ENCODE measurements around the gene NAA80. TPM values are rescaled to one million over a fixed set of nuclear protein-coding genes. Genes with fewer than 3 reads are reported as not detected.

The NAA80 gene
- total RNA-seq, 1 donor from 2014 or later: 10.1 TPM

DNA sequence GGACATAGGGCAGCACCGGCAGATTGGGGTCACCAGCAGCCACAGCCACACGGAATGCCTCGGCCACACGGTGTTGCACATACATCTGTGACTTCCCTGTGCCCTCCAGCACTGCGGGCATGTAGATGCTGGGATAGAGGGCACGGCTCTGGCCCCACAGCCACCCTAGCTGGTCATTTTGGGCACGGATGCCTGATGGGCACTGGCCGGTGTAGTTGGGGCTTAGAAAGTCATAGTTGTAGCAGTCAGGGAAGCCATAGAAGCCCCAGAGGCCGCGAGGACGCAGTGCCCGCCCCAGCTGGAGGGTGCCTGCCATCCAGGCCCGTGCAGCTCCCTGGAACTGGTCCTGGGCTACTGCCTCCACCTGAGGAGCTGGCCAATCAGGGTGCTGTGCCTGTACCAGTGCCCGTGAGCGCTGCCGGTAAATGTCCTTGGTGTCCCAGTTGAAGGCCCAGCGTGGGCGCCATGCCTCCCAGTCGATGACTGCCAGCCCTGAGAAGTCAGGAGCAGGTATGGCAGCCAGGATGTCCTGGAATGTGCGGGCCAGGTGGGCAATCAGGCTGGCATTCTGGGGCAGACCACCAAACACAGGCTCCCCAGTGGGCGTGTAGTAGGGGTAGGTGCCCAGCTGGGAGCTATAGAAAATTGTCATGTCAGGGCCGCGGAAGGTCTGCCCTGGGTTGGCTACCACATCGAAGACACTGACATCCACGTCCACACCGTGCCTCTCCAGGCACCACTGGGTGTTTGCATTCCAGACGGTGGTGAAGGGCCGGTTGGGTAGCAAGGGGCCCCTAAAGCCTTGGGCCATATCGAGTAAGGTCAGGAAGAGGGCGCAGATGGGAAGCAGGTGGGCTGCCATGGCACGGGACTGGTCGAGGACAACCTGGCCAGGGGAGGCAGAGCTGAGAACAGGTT is 3.1 kb upstream of the NAA80 start:
- Histone ChIP-seq H4K20me1 (ENCODE audit: low read depth) (peaks cover 6% of the 10 kb centered on the region), H3K4me3 (no peak overlapping the region), H3K27ac (no peak overlapping the region), H3F3A (ENCODE audit: low read depth) (peaks cover 5% of the 10 kb centered on the region), H3K27me3 (no peaks in the 10 kb centered on the region), H3K36me3 (no peaks in the 10 kb centered on the region), H2AFZ (replicated peaks) (no peak overlapping the region), H3K9me3 (ENCODE audit: low read depth) (peaks cover 3% of the 10 kb centered on the region), H3K4me1 (peaks cover 13% of the 10 kb centered on the region), H3K4me2 (no peak overlapping the region), H3K79me2 (ENCODE audit: low read depth) (no peaks in the 10 kb centered on the region), H3K9ac (no peak overlapping the region)
- no peak for TF ChIP-seq EZH2 (IDR thresholded peaks at IDR 0.05)
- no peak for TF ChIP-seq EZH2phosphoT487 (IDR thresholded peaks at IDR 0.05)
- TF ChIP-seq, protein P1, sequence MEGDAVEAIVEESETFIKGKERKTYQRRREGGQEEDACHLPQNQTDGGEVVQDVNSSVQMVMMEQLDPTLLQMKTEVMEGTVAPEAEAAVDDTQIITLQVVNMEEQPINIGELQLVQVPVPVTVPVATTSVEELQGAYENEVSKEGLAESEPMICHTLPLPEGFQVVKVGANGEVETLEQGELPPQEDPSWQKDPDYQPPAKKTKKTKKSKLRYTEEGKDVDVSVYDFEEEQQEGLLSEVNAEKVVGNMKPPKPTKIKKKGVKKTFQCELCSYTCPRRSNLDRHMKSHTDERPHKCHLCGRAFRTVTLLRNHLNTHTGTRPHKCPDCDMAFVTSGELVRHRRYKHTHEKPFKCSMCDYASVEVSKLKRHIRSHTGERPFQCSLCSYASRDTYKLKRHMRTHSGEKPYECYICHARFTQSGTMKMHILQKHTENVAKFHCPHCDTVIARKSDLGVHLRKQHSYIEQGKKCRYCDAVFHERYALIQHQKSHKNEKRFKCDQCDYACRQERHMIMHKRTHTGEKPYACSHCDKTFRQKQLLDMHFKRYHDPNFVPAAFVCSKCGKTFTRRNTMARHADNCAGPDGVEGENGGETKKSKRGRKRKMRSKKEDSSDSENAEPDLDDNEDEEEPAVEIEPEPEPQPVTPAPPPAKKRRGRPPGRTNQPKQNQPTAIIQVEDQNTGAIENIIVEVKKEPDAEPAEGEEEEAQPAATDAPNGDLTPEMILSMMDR (IDR thresholded peaks at IDR 0.05): no peak
- H3K4me3 Mint-ChIP-seq: no peak overlapping the region
- H3K27me3 Mint-ChIP-seq (ENCODE audit: insufficient read depth, low read depth): peaks cover 10% of the 10 kb centered on the region
- peak; percentile 1 for DNase-seq (ENCODE audit: low spot score)
- H3K9me3 Mint-ChIP-seq: peaks cover 14% of the 10 kb centered on the region
- H3K27ac Mint-ChIP-seq: no peak overlapping the region
- peaks cover 25% of the 10 kb centered on the region for H3K4me1 Mint-ChIP-seq
- H3K36me3 Mint-ChIP-seq: peaks cover 3% of the 10 kb centered on the region

DNA sequence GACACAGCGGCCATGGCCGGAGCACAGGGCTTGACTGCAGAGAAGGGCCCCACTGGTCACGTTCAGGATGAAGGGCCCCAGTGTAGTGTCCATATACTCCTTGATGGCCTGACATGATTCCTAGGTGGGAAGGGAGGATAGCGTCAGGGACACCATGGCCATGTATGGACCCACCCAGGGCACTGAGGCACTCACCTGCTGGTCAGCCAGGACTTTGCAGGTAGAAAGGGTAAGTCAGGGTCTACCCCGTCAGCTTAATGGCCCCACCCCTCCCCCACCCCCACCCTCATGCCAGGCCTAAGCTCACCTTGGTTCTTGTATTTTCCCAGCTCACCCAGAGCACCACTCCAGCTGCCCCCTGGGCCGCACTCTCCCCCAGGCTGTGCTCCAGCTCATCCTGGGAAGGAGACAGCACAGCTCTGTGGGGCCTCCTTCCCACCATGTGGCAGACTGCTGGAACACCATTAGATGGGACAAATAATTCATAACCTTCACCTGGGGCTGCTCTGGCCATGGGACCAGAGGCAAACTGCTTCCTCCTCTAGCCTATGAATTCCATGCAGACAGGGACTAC is 1.6 kb upstream of the NAA80 start:
- H3K27ac ChIP-seq: no peak overlapping the region
- H3K4me3 ChIP-seq: no peak overlapping the region

DNA sequence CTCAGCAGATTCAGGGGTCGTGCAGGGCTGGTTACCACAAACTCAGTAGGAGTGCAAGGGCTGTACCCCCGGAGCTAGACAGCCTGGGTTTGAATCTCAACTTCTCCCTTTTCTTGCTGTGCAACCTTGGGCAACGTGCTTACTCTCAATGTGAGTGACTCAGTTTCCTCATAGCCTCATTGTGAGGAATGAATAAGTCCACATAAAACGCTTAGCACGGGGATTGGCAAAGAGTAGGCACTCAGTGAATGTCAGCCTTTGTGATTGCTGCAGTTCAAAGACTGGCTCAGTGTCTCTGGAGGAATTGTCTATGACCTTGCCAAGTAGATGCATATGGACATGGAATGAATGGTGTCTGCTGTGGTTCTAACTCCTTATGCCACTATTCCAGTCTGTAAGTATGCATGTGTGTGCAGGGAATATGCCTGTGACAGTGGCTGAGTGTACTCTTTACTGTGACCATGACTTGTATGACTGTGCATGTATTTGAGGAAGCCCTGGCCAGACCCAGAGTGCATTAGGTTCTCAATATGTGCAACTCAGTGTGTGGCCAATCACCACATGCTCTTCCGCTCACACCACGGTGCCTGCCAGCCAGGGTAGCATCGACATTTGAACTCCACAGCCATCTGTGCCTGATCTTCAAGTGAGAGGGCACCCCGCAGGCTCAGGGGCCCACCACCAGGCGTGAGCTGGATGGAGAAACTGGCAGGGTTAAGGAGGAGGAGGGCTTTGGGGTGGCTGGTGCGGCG is 900 bp upstream of the NAA80 start:
- Histone ChIP-seq H2AFZ (replicated peaks) (peak overlapping the region; percentile 75), H3K36me3 (no peaks in the 10 kb centered on the region)

More for the DNA sequence above, 1.6 kb upstream of the NAA80 start:
- peaks cover 13% of the 10 kb centered on the region for H3K4me1 ChIP-seq
- H3K9ac ChIP-seq: no peak overlapping the region
- peaks cover 5% of the 10 kb centered on the region for H3F3A ChIP-seq (ENCODE audit: low read depth)
- peak; percentile 1 for DNase-seq (ENCODE audit: low spot score)
- peaks cover 6% of the 10 kb centered on the region for H3K9me3 Mint-ChIP-seq
- no peak overlapping the region for H2AFZ ChIP-seq (replicated peaks)
- H4K20me1 ChIP-seq (ENCODE audit: low read depth): peaks cover 6% of the 10 kb centered on the region
- H3K36me3 Mint-ChIP-seq: peaks cover 5% of the 10 kb centered on the region
- H3K79me2 ChIP-seq (ENCODE audit: low read depth): no peaks in the 10 kb centered on the region
- peak overlapping the region; percentile 96 for H3K4me3 Mint-ChIP-seq
- H3K36me3 ChIP-seq: no peaks in the 10 kb centered on the region
- TF ChIP-seq EZH2 (IDR thresholded peaks at IDR 0.05): no peak
- TF ChIP-seq, protein P1 (IDR thresholded peaks at IDR 0.05): no peak
- TF ChIP-seq EZH2phosphoT487 (IDR thresholded peaks at IDR 0.05): no peak
- H3K4me2 ChIP-seq: no peak overlapping the region
- H3K4me1 Mint-ChIP-seq: peaks cover 25% of the 10 kb centered on the region
- peak overlapping the region; percentile 42 for H3K27ac Mint-ChIP-seq
- H3K27me3 Mint-ChIP-seq (ENCODE audit: insufficient read depth, low read depth): peaks cover 14% of the 10 kb centered on the region
- no peaks in the 10 kb centered on the region for H3K9me3 ChIP-seq (ENCODE audit: low read depth)
- H3K27me3 ChIP-seq: no peaks in the 10 kb centered on the region

More for the DNA sequence above, 900 bp upstream of the NAA80 start:
- Mint-ChIP-seq H3K4me1 (peaks cover 25% of the 10 kb centered on the region), H3K36me3 (peaks cover 5% of the 10 kb centered on the region), H3K9me3 (peaks cover 4% of the 10 kb centered on the region), H3K27ac (peak overlapping the region; percentile 76), H3K27me3 (ENCODE audit: insufficient read depth, low read depth) (peaks cover 12% of the 10 kb centered on the region), H3K4me3 (peak overlapping the region; percentile 96)
- Histone ChIP-seq H3K4me2 (peak overlapping the region; percentile 85), H3K9ac (no peak overlapping the region), H3K27ac (no peak overlapping the region), H3K4me1 (peaks cover 13% of the 10 kb centered on the region), H3K9me3 (ENCODE audit: low read depth) (no peaks in the 10 kb centered on the region), H3K79me2 (ENCODE audit: low read depth) (no peaks in the 10 kb centered on the region), H3F3A (ENCODE audit: low read depth) (peaks cover 5% of the 10 kb centered on the region), H4K20me1 (ENCODE audit: low read depth) (peaks cover 6% of the 10 kb centered on the region), H3K4me3 (peak overlapping the region; percentile 91), H3K27me3 (no peaks in the 10 kb centered on the region)
- DNase-seq (ENCODE audit: low spot score): no peak
- TF ChIP-seq, protein P1 (IDR thresholded peaks at IDR 0.05): no peak
- TF ChIP-seq EZH2phosphoT487 (IDR thresholded peaks at IDR 0.05) (no peak), EZH2 (IDR thresholded peaks at IDR 0.05) (no peak)
